WERI-Rb-1 (cell line): ENCODE data around the gene PADI3.

Experiments used
- DNase-seq: peaks from one replicate; pipeline ENCODE4 v3.0.0-alpha.2; 2020
- H3K27ac ChIP-seq: fragments of 250-450 bp; sonication (Bioruptor Pico); 2 replicates; pipeline ENCODE4 v1.5.1; 2020; ENCODE audit warnings: mild to moderate bottlenecking, moderate library complexity
- H3K27me3 ChIP-seq: fragments of 250-450 bp; sonication (Bioruptor Pico); 2 replicates; pipeline ENCODE4 v1.5.1; 2021; ENCODE audit warnings: mild to moderate bottlenecking, low read depth, moderate library complexity; ENCODE audit not compliant: insufficient read depth, severe bottlenecking
- H3K36me3 ChIP-seq: fragments of 250-450 bp; sonication (Bioruptor Pico); 2 replicates; pipeline ENCODE4 v1.5.1; 2020; ENCODE audit warnings: mild to moderate bottlenecking, moderate library complexity
- H3K4me3 ChIP-seq: 2 replicates; pipeline ENCODE4 v1.5.1; 2011; ENCODE audit warnings: low read depth, mild to moderate bottlenecking, control low read depth, low read length
- H3K9me3 ChIP-seq: fragments of 250-450 bp; sonication (Bioruptor Pico); 2 replicates; pipeline ENCODE4 v1.5.1; 2021; ENCODE audit warnings: mild to moderate bottlenecking, moderate library complexity; ENCODE audit not compliant: severe bottlenecking
- TF ChIP-seq, protein P1 (sequence below): IDR thresholded peaks from 2 replicates; pipeline ENCODE4 v1.5.1; 2011; ENCODE audit warnings: low read depth, mild to moderate bottlenecking, control low read depth, inconsistent platforms, low read length

Gene PADI3

DNA sequence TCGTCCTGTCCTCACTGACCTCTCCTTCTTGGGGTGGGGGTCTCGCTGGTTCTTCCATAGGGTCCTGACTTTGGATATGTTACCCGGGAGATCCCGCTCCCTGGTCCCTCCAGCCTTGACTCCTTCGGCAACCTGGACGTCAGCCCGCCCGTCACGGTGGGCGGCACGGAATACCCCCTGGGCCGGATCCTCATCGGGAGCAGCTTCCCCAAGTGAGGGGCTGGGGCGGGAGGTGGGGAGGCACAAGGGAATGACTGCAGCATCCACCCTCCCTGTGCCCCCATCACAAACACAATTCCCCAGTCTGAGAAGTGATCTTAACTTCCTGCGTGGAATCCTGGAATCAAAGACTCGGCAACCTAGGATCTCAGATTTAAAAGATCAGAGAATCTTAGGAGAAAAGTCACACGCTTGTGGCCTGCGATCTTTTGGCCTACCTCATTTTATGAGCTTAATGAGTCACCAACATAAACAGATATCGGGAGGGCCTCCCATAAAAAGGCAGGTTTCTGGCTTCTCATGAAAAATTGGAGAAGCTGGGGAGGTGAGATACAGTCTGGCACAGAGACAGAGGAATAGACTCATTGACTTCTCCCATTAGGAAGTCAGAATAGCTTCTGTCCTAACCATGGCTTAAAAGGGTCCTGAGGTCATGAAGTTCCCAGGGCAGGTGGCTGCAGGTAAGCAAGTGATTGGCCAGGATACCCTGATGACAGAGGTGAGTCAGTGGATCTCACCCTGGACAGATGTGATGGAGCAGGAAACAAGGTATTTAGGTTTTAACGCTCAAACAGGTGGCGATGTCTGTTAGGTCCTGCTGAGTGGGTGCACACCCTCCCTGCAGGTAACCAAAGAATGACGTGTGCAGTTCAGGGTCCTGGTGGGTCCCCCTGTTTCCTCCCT lies 15.9 kb upstream of the PADI3 start:
- TF ChIP-seq, protein P1, sequence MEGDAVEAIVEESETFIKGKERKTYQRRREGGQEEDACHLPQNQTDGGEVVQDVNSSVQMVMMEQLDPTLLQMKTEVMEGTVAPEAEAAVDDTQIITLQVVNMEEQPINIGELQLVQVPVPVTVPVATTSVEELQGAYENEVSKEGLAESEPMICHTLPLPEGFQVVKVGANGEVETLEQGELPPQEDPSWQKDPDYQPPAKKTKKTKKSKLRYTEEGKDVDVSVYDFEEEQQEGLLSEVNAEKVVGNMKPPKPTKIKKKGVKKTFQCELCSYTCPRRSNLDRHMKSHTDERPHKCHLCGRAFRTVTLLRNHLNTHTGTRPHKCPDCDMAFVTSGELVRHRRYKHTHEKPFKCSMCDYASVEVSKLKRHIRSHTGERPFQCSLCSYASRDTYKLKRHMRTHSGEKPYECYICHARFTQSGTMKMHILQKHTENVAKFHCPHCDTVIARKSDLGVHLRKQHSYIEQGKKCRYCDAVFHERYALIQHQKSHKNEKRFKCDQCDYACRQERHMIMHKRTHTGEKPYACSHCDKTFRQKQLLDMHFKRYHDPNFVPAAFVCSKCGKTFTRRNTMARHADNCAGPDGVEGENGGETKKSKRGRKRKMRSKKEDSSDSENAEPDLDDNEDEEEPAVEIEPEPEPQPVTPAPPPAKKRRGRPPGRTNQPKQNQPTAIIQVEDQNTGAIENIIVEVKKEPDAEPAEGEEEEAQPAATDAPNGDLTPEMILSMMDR: no peak
- Histone ChIP-seq H3K27ac (no peak overlapping the region), H3K9me3 (no peaks in the 10 kb centered on the region), H3K36me3 (no peaks in the 10 kb centered on the region), H3K27me3 (no peaks in the 10 kb centered on the region), H3K4me3 (no peak overlapping the region)
- no peak for DNase-seq

GRCh38 chr1:17233675-17234320 lies 15.1 kb upstream of the PADI3 start:
- no peak overlapping the region for H3K4me3 ChIP-seq
- no peaks in the 10 kb centered on the region for H3K27me3 ChIP-seq
- DNase-seq: no peak
- TF ChIP-seq, protein P1: no peak
- H3K27ac ChIP-seq: no peak overlapping the region
- no peaks in the 10 kb centered on the region for H3K9me3 ChIP-seq
- no peaks in the 10 kb centered on the region for H3K36me3 ChIP-seq

GRCh38 chr1:17234405-17234804 lies 14.5 kb upstream of the PADI3 start:
- H3K4me3 ChIP-seq: no peak overlapping the region
- DNase-seq: no peak
- no peaks in the 10 kb centered on the region for H3K27me3 ChIP-seq
- H3K36me3 ChIP-seq: no peaks in the 10 kb centered on the region
- no peak overlapping the region for H3K27ac ChIP-seq
- TF ChIP-seq, protein P1: no peak
- no peaks in the 10 kb centered on the region for H3K9me3 ChIP-seq

DNA sequence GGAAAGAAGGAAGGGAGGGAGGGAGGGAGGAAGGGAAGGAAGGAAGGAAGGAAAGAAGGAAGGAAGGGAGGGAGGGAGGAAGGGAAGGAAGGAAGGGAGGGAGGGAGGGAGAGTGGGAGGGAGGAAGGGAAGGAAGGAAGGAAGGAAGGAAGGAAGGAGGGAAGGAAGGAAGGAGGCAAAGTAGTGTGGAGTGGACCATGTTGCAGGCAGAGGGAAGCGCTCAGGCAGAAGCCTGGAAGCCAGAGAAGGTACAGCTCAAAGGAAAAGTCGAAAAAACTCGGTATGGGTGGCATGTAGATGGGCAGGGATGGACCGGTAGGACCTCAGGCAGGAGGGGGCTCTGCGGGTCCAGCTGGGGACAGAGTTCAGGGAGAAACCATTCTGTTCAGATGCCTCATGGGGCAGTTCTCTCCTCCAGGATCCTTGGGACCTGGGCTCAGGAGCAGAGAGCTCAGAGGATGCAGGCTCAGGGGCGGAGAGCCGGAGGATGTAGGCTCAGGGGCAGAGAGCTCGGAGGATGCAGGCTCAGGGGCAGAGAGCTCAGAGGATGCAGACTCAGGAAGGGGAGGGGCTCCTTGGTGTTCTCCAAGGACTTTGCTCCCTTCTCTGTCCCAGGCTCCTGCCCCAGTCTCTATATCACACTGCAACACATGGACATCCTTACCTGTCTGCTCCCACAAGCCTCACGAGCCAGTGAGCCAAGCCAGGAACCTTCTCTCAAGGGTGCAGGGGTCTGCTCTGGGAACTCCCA lies 13.6 kb upstream of the PADI3 start:
- Histone ChIP-seq H3K36me3 (no peaks in the 10 kb centered on the region), H3K27ac (no peak overlapping the region), H3K4me3 (no peak overlapping the region), H3K9me3 (no peaks in the 10 kb centered on the region), H3K27me3 (no peaks in the 10 kb centered on the region)
- TF ChIP-seq, protein P1: no peak
- DNase-seq: no peak

GRCh38 chr1:17236779-17237560 lies 11.9 kb upstream of the PADI3 start:
- Histone ChIP-seq H3K9me3 (no peaks in the 10 kb centered on the region), H3K27me3 (no peaks in the 10 kb centered on the region), H3K27ac (peak overlapping the region; percentile 51), H3K4me3 (no peak overlapping the region), H3K36me3 (no peaks in the 10 kb centered on the region)
- DNase-seq: peak; percentile 94
- TF ChIP-seq, protein P1: peak; percentile 84
